Adrenal gland (tissue), 5 donors: Measurements from ENCODE around the gene PHF19.

Source experiments
- POLR2A ChIP-seq, 2 donors: fragments of 450-650 bp; IDR thresholded peaks; one replicate each; pipeline ENCODE4 v1.6.1; 2017; ENCODE audit warnings: antibody characterized with exemption in 2 of 2, mild to moderate bottlenecking in 2 of 2, moderate library complexity in 1 of 2
- TF ChIP-seq, protein P1 (sequence below), 6 experiments: fragments of 450-650 bp in 4 of 6; fragments of 200-600 bp in 2 of 6; sonication (generic) in 1 of 6; IDR thresholded peaks; 1 replicate in 5 of 6; 2 replicates in 1 of 6; pipeline versions ENCODE4 v1.5.1 to v1.8.0; 2016 to 2021; ENCODE audit warnings: antibody characterized with exemption in 6 of 6, mild to moderate bottlenecking in 2 of 6, moderate library complexity in 1 of 6
- donor health status: DM: no; HTN: no; CAD: no.

DNA sequence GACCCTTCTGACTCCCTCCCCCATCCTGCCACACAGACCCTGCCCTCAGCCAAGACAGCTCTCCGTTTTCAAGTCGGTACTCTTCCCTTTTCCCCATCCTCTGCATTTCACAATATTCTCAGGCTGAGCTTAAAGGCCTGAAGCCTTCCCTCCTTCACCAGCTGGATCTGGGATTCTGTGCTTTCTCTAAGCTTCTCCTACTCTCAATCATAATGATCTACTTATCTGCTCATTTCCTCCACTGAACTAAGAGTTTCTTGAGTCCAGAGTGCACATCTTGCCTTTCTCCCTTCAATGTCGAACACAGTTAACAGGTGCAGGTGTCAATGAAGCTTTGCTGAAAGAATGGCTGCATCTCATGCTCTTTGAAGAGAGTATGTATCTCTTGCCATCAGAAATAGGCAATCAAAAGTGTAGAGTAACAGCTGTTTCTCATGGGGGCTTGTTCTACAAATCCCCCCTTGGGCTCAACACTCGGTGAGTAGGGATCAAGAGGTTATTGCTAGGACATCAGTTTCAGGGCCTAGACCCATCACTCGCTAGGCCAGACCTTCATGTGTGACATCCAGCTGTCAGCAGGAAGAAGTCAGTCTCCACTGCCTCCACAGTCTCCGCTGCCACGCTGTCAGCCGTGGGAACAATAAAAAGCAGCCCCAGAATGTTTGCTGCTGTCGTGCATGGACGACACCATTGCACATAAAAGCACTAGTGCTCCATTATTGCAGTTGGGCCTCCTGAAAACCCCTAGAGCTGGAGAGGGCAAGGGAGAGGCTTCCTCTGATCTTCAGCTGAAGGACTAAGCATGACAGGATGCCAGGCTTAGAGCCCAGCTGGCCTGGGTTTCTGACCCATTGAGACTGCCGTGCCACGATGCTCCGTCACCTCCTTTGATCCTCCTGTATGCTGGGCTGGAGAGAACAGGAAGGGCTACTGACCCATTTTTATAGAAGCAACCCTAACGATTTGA lies 25.9 kb upstream of the PHF19 start:
- TF ChIP-seq, protein P1, sequence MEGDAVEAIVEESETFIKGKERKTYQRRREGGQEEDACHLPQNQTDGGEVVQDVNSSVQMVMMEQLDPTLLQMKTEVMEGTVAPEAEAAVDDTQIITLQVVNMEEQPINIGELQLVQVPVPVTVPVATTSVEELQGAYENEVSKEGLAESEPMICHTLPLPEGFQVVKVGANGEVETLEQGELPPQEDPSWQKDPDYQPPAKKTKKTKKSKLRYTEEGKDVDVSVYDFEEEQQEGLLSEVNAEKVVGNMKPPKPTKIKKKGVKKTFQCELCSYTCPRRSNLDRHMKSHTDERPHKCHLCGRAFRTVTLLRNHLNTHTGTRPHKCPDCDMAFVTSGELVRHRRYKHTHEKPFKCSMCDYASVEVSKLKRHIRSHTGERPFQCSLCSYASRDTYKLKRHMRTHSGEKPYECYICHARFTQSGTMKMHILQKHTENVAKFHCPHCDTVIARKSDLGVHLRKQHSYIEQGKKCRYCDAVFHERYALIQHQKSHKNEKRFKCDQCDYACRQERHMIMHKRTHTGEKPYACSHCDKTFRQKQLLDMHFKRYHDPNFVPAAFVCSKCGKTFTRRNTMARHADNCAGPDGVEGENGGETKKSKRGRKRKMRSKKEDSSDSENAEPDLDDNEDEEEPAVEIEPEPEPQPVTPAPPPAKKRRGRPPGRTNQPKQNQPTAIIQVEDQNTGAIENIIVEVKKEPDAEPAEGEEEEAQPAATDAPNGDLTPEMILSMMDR (IDR thresholded peaks at IDR 0.05), result no peak
- no peak for TF ChIP-seq POLR2A (IDR thresholded peaks at IDR 0.05)
